Loucy (cell line): Measurements from ENCODE around the gene BCL11A.

ENCODE experiments used
- H2AFZ ChIP-seq: fragments of 200-600 bp; sonication (generic); 2 replicates; pipeline ENCODE4 v1.6.0; 2016; ENCODE audit warnings: antibody characterized with exemption, mild to moderate bottlenecking, low read length, moderate library complexity
- H3F3A ChIP-seq: fragments of 200-600 bp; 2 replicates; pipeline ENCODE4 v1.6.0; 2016; ENCODE audit warnings: antibody characterized with exemption, low read depth, mild to moderate bottlenecking
- H3K27me3 ChIP-seq: fragments of 200-600 bp; sonication (generic); 2 replicates; pipeline ENCODE4 v1.6.1; 2014; ENCODE audit warnings: low read length, mild to moderate bottlenecking; ENCODE audit not compliant: insufficient read depth, poor library complexity, severe bottlenecking
- H3K36me3 ChIP-seq: fragments of 200-600 bp; sonication (generic); 2 replicates; pipeline ENCODE4 v1.6.1; 2016; ENCODE audit warnings: low read length; ENCODE audit not compliant: insufficient read depth
- H3K4me1 ChIP-seq: fragments of 200-600 bp; sonication (generic); 2 replicates; pipeline ENCODE4 v1.5.1; 2014; ENCODE audit warnings: low read length, mild to moderate bottlenecking; ENCODE audit not compliant: insufficient read depth, poor library complexity, severe bottlenecking
- H3K4me2 ChIP-seq: fragments of 200-600 bp; sonication (generic); 2 replicates; pipeline ENCODE4 v1.6.0; 2014; ENCODE audit warnings: antibody characterized with exemption, low read length, low read depth, mild to moderate bottlenecking; ENCODE audit not compliant: poor library complexity, severe bottlenecking
- H3K4me3 ChIP-seq: fragments of 200-600 bp; sonication (generic); 2 replicates; pipeline ENCODE4 v1.5.1; 2014; ENCODE audit warnings: low read length, mild to moderate bottlenecking, mixed read lengths; ENCODE audit not compliant: poor library complexity, severe bottlenecking
- H3K79me2 ChIP-seq: fragments of 200-600 bp; sonication (generic); 2 replicates; pipeline ENCODE4 v1.6.1; 2014; ENCODE audit warnings: low read length; ENCODE audit not compliant: insufficient read depth
- H3K9ac ChIP-seq: fragments of 200-600 bp; sonication (generic); 2 replicates; pipeline ENCODE4 v1.6.0; 2014; ENCODE audit warnings: mild to moderate bottlenecking, low read depth, low read length, moderate library complexity; ENCODE audit not compliant: poor library complexity, severe bottlenecking
- H3K9me2 ChIP-seq: fragments of 200-600 bp; sonication (generic); replicated peaks from 2 replicates; pipeline ENCODE4 v1.6.1; 2016; ENCODE audit warnings: low read depth, low read length, mixed read lengths
- H3K9me3 ChIP-seq: fragments of 200-600 bp; sonication (generic); 2 replicates; pipeline ENCODE4 v1.6.1; 2014; ENCODE audit warnings: mild to moderate bottlenecking, antibody characterized with exemption, low read length, low read depth; ENCODE audit not compliant: insufficient read depth
- H4K20me1 ChIP-seq: fragments of 200-600 bp; sonication (generic); 2 replicates; pipeline ENCODE4 v1.6.0; 2014; ENCODE audit warnings: antibody characterized with exemption, low read length, mild to moderate bottlenecking; ENCODE audit not compliant: insufficient read depth, poor library complexity, severe bottlenecking
- CTCF ChIP-seq: fragments of 200-600 bp; sonication (generic); conservative IDR thresholded peaks from 2 replicates; pipeline ENCODE4 v1.5.1; 2014; ENCODE audit warnings: mild to moderate bottlenecking, antibody characterized with exemption, low read length
- EZH2phosphoT487 ChIP-seq: fragments of 200-600 bp; IDR thresholded peaks from 2 replicates; pipeline ENCODE4 v1.6.1; 2018; ENCODE audit warnings: antibody characterized with exemption, mild to moderate bottlenecking, moderate library complexity, borderline replicate concordance

Gene BCL11A

GRCh38 chr2:60453301-60453700 lies 100.2 kb downstream of the BCL11A start:
- Histone ChIP-seq H3K9me3 (no peaks in the 10 kb centered on the region), H3K9ac (no peak overlapping the region), H3K27me3 (no peaks in the 10 kb centered on the region), H2AFZ (no peak overlapping the region), H4K20me1 (no peaks in the 10 kb centered on the region), H3F3A (no peaks in the 10 kb centered on the region), H3K9me2 (no peaks in the 10 kb centered on the region), H3K4me1 (no peaks in the 10 kb centered on the region), H3K4me3 (no peak overlapping the region), H3K36me3 (no peaks in the 10 kb centered on the region), H3K79me2 (no peaks in the 10 kb centered on the region), H3K4me2 (no peak overlapping the region)
- TF ChIP-seq EZH2phosphoT487 = no peak

GRCh38 chr2:60450488-60450887 lies 103.0 kb downstream of the BCL11A start:
- Histone ChIP-seq H2AFZ (no peak overlapping the region), H3K9me3 (no peaks in the 10 kb centered on the region), H3K4me1 (no peaks in the 10 kb centered on the region), H3K4me2 (no peak overlapping the region), H4K20me1 (no peaks in the 10 kb centered on the region), H3K27me3 (no peaks in the 10 kb centered on the region), H3K4me3 (no peak overlapping the region), H3F3A (no peaks in the 10 kb centered on the region), H3K36me3 (no peaks in the 10 kb centered on the region), H3K9me2 (no peaks in the 10 kb centered on the region), H3K9ac (no peak overlapping the region), H3K79me2 (no peaks in the 10 kb centered on the region)
- TF ChIP-seq CTCF = no peak
- TF ChIP-seq EZH2phosphoT487 = no peak

- Histone ChIP-seq H3K79me2 (no peaks in the 10 kb centered on the region), H3K27me3 (no peaks in the 10 kb centered on the region), H3K9ac (no peak overlapping the region), H3K4me3 (no peak overlapping the region), H3K36me3 (no peaks in the 10 kb centered on the region), H3K9me2 (no peaks in the 10 kb centered on the region), H3K4me2 (no peak overlapping the region), H3K9me3 (no peaks in the 10 kb centered on the region), H3K4me1 (no peaks in the 10 kb centered on the region), H2AFZ (no peak overlapping the region), H4K20me1 (no peaks in the 10 kb centered on the region), H3F3A (no peaks in the 10 kb centered on the region)
- TF ChIP-seq EZH2phosphoT487 (no peak), CTCF (no peak)
Observed at GRCh38 chr2:60447943-60448342, 105.5 kb downstream of the BCL11A start.

GRCh38 chr2:60446413-60447267 lies 106.8 kb downstream of the BCL11A start:
- Histone ChIP-seq H3K9ac (no peak overlapping the region), H3K9me2 (no peaks in the 10 kb centered on the region), H3K4me2 (no peak overlapping the region), H3K79me2 (no peaks in the 10 kb centered on the region), H2AFZ (no peak overlapping the region), H3K4me1 (no peaks in the 10 kb centered on the region), H3K36me3 (no peaks in the 10 kb centered on the region), H3K4me3 (no peak overlapping the region), H3K9me3 (no peaks in the 10 kb centered on the region), H3F3A (no peaks in the 10 kb centered on the region), H3K27me3 (no peaks in the 10 kb centered on the region), H4K20me1 (no peaks in the 10 kb centered on the region)
- TF ChIP-seq EZH2phosphoT487 (no peak), CTCF (no peak)
